GM12891 (cell line): ENCODE results near the gene MYCBPAP.

ENCODE experiments used
- POLR2A ChIP-seq: IDR thresholded peaks from 2 replicates; pipeline ENCODE4 v1.6.1; 2011; ENCODE audit warnings: low read depth, low read length, control low read depth
- POLR2AphosphoS5 ChIP-seq: IDR thresholded peaks from 2 replicates; pipeline ENCODE4 v1.6.1; 2011; ENCODE audit warnings: low read depth, low read length, control low read depth
- POU2F2 ChIP-seq: IDR thresholded peaks from 2 replicates; pipeline ENCODE4 v1.6.1; 2011; ENCODE audit warnings: low read depth, mild to moderate bottlenecking, control low read depth, low read length, moderate library complexity
- TAF1 ChIP-seq: IDR thresholded peaks from 2 replicates; pipeline ENCODE4 v1.6.1; 2011; ENCODE audit warnings: low read depth, low read length, control low read depth

- TF ChIP-seq TAF1 (no peak), POLR2A (no peak), POU2F2 (no peak), POLR2AphosphoS5 (no peak)
Observed at GRCh38 chr17:50569592-50569991, 61.4 kb downstream of the MYCBPAP start.
